ENCODE results near the gene C11orf86. TPM values are rescaled to one million over a fixed set of nuclear protein-coding genes. Genes with fewer than 3 reads are reported as not detected.

Gene C11orf86
- total RNA-seq, 1 donor from 2014 or later = not detected

GRCh38 chr11:66967670-66968425 is 7.3 kb upstream of the C11orf86 start:
- no peak for DNase-seq (ENCODE audit: low spot score in 2 of 2)
- intact Hi-C loops (cut with DNase I) = no loop called here
- no peak for TF ChIP-seq CTCF (IDR thresholded peaks at IDR 0.05)
- Histone ChIP-seq H3K36me3 (no peaks in the 10 kb centered on the region), H3K27me3 (no peaks in the 10 kb centered on the region), H3K4me3 (no peak overlapping the region), H3K27ac (peak overlapping the region; percentile 17 to 54), H3K4me1 (peaks cover 15 to 18% of the 10 kb centered on the region in 2 donors), H3K9me3 (no peaks in the 10 kb centered on the region)

GRCh38 chr11:66969584-66970225 is 5.4 kb upstream of the C11orf86 start:
- no peaks in the 10 kb centered on the region for H3K9me3 ChIP-seq
- peaks cover 15 to 18% of the 10 kb centered on the region in 2 donors for H3K4me1 ChIP-seq
- intact Hi-C loops (cut with DNase I) = loop anchor here (1.0 to 5.0 kb wide), 5 partner anchors 11 to 148 kb away; partner anchors contain the start of genes KDM2A, PC, RCE1 and RHOD
- H3K27me3 ChIP-seq = no peaks in the 10 kb centered on the region
- TF ChIP-seq CTCF (IDR thresholded peaks at IDR 0.05) = no peak
- no peak for DNase-seq (ENCODE audit: low spot score in 2 of 2)
- H3K27ac ChIP-seq = peak overlapping the region; percentile 92 to 96
- no peaks in the 10 kb centered on the region for H3K36me3 ChIP-seq
- H3K4me3 ChIP-seq = no peak overlapping the region

- Histone ChIP-seq H3K4me1 (peaks cover 15 to 18% of the 10 kb centered on the region in 2 donors), H3K9me3 (no peaks in the 10 kb centered on the region), H3K27me3 (no peaks in the 10 kb centered on the region), H3K27ac (peak overlapping the region; percentile 92 to 96), H3K36me3 (no peaks in the 10 kb centered on the region), H3K4me3 (no peak overlapping the region)
- no peak for TF ChIP-seq CTCF (IDR thresholded peaks at IDR 0.05)
- intact Hi-C loops (cut with DNase I) = loop anchor here (1.0 to 5.0 kb wide), 5 partner anchors 12 to 147 kb away; partner anchors contain the start of genes KDM2A, PC, RCE1 and RHOD
- no peak for DNase-seq (ENCODE audit: low spot score in 2 of 2)
Measured at GRCh38 chr11:66970371-66970806, 4.7 kb upstream of the C11orf86 start.

GRCh38 chr11:66970807-66971442 is 4.2 kb upstream of the C11orf86 start:
- H3K9me3 ChIP-seq = no peaks in the 10 kb centered on the region
- intact Hi-C loops (cut with DNase I) = loop anchor here (1.0 to 5.0 kb wide), 5 partner anchors 13 to 146 kb away; partner anchors contain the start of genes KDM2A, PC, RCE1 and RHOD
- peak; percentile 57 to 95 for DNase-seq (ENCODE audit: low spot score in 2 of 2)
- no peak overlapping the region for H3K4me3 ChIP-seq
- H3K4me1 ChIP-seq = peaks cover 15 to 18% of the 10 kb centered on the region in 2 donors
- no peaks in the 10 kb centered on the region for H3K36me3 ChIP-seq
- no peaks in the 10 kb centered on the region for H3K27me3 ChIP-seq
- peak overlapping the region; percentile 92 to 96 for H3K27ac ChIP-seq
- TF ChIP-seq CTCF (IDR thresholded peaks at IDR 0.05) = no peak

- intact Hi-C loops (cut with DNase I) = loop anchor here (5.0 kb wide), 4 partner anchors 61 to 146 kb away; partner anchors contain the start of genes KDM2A, RCE1 and RHOD
- TF ChIP-seq CTCF (IDR thresholded peaks at IDR 0.05) = no peak
- H3K36me3 ChIP-seq = no peaks in the 10 kb centered on the region
Measured at GRCh38 chr11:66971488-66971887, 3.6 kb upstream of the C11orf86 start.

More at GRCh38 chr11:66971488-66971887, 3.6 kb upstream of the C11orf86 start:
- DNase-seq (ENCODE audit: low spot score in 2 of 2) = no peak
- Histone ChIP-seq H3K27ac (peak overlapping the region; percentile 92 to 96), H3K4me1 (peaks cover 15 to 18% of the 10 kb centered on the region in 2 donors), H3K27me3 (no peaks in the 10 kb centered on the region), H3K4me3 (no peak overlapping the region), H3K9me3 (no peaks in the 10 kb centered on the region)
